Right renal pelvis (tissue), 4 donors: ENCODE results near the gene IFITM10. TPM values are rescaled to one million over a fixed set of nuclear protein-coding genes. Genes with fewer than 3 reads are reported as not detected.
"Not testable (repeated sequence)": the region's sequence is repeated elsewhere in the genome, so short reads cannot be mapped to it uniquely, and the experiment has no call there.

Source experiments
- DNase-seq, 4 donors: peaks; one replicate each; pipeline ENCODE4 v3.0.0-alpha.2; 2013; ENCODE audit warnings: low read depth in 4 of 4, low spot score in 3 of 4, missing footprints in 1 of 4
- polyA plus RNA-seq, 4 donors: library from polyadenylated mRNA; unstranded; fragments of 120-200 nt; gene quantifications; one replicate each; pipeline ENCODE4 v1.2.1, GENCODE V29; 2013; ENCODE audit not compliant: insufficient read length in 4 of 4

The IFITM10 gene
- polyA plus RNA-seq, 4 donors = 0.10 to 0.39 (median 0.21) TPM

DNA sequence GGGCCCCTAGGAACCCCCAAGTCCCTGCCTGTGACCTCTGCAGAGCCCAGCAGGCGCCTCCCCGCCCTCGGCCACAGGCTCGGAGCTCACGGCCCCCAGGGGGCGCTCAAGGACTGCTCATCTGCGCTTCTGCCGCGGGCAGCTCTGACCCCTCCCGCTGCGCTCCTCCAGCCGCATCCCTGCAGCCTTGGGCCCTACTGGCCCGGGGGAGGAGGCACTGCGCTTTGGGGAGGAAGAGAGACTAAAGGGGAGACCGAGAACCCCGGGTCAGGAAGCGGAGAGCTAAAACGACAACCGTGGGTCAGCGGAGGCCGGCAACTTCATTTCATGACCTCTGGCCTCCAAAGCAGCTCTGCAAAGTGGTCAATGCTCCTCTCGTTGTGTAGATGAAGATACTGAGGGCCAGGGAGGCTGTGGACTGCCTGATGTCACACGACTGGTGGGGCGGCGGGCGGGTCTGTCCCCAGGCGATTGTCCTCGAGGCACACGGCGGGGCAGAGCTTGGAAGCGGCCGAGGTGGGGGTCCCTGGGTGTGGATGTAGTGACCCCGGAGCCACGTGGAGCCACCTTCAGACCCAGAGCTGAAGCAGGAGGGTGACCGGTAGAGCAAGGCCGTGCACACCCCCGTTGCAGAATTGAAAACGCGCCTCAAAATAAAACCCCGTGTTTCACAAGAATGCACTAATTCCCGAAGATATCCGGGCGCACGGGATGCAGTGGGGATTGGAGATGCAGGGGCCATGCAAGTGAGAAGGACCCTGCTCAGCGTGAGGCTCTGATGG is 56.1 kb downstream of the IFITM10 start:
- peak; percentile 69 to 86 (median 74) for DNase-seq

DNA sequence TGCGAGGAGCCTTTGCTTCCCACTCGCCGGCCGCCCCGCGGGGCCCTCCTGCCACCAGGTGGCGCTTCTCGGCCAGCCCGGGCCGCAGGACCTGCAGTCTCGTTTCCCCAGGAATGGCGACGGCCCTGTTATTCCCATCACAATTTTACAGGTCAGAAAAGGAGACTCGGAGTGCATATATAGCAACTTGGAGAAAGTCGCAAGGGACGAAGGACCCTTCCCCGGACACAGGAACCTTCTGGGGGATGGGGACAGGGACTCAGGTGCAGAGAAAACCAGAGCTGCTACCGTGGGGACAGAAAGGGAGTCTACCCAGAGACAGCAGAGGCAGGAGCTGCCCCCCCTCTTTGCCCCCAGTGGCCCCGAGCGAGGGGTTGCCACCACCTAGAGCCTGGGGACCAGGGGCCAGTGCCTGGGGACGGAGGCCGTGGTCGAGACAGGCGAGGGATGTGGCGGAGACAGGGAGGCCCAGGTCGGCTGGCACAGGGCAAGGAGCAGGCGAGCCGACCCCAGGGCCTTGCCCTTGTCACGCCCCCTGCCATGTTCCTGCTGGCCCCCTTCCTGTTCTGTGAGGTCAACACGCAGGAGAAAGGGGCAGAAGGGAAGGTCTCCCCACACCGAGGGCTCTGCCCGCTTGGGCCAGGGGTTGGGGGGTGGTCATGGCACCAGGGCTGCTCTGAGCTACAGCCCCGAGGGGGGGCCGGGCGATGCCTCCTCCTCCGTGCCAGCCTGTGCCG is 56.9 kb downstream of the IFITM10 start:
- DNase-seq = peak in 3 of 4 donors; percentile 47 to 81 (median 62)

DNA sequence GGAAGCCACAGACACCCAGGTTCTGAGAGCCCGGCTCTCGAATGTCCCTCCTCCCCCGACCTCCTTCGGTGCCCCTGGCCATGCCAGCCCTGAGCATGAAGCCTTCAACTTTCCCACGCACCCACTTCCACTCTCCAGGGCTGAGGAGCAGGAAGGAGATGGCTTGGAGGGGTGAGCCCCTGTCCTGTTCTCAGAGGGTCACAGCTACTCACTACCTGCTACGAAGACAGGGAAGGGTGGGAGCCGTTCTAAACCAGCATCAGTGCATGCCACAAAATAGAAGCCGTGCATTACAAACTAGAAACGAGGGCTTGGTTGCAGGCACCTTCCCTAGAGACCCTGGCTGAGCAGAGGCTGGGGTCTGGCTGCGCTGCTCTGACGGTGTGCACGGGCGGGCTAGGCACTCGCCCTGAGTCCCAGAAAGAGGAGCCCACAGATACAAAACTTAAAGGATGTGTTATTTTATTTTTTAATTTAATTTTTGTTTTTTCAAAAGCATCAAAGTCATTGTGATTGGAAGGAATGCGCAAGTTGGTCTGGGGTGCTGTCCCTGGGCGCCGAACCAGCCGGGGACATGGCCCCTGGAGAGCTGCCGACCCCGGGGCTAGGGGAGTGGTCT is 57.6 kb downstream of the IFITM10 start:
- DNase-seq = no peak

DNA sequence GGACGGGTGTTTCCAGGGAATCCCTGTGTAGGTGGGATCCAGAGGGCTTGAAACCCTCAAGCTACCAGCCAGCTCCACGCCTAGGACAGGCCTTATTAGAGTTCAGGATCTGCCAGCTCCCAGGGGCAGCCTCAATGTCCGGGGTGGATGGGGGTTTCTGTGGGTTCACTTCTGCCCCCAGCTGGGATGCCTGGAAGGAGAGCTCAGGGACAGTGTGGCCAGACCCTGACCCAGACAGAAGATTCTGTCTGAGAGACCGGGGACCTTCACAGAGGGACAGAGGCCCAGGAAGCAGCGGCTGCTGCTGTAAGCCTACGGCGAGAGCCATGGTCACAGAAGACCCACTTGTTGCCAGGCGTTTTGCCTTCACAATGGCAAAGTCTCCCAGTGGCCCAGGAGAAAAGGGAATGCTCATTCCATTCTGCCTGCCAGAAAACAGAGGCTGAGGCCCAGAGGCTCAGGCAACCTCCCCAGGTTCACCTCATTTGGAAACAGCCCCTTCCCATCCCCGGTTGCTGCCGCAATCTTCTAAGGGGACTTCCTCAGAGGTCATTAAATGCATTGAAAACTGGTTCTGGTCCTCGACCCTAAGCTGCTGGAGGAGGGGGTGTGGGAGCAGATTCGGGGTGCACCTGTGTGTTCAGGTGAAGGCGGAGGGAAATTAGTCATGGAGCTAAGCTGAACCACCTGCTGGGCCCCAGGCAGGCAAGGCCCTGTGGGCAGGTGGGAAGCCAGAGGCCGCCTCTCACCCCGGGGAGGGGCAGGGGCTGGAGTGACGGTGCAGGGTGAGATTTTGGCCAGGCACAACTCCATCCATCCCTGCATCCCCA is 58.3 kb downstream of the IFITM10 start:
- no peak for DNase-seq

DNA sequence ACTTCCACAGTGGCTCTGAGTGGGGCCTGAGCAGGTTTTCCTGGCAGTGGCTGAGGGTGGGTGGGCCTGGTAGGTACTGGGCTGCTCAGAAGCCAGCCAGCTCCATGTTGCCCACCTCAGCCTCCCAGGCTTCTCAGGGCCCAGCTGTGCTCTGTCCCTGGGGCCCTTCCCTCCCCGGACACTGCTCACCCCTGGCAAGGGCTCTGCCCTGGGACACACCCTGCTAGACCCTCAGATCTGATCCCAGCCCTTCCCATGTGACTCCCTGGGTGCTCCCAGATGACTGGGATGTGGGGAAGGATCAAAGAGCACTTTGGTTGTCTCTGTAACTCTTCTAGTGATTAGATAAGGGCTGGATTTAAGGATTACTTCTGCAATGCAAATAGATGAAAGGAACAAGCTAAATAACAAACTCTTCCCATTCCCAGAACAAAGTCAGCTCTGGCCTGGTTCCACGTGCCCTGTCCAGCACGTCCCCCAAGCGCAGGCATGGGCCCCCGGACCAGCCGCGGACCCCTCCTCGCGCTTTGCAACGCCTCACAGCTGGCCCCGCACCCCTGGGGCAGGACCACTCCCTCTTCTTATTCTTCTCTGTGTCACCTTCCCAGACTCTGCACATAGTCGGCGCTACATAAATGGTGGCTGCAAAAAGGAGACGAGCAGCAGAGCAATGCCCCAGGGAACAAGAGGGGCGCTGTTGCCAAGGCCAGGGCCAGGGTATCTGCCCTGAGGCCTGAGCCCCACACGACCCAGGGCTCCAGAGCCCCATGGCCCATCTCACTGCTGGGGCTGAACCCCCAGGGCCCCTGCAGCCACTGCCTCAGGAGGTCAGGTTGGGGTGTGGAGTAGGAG is 59.1 kb downstream of the IFITM10 start:
- no peak for DNase-seq

DNA sequence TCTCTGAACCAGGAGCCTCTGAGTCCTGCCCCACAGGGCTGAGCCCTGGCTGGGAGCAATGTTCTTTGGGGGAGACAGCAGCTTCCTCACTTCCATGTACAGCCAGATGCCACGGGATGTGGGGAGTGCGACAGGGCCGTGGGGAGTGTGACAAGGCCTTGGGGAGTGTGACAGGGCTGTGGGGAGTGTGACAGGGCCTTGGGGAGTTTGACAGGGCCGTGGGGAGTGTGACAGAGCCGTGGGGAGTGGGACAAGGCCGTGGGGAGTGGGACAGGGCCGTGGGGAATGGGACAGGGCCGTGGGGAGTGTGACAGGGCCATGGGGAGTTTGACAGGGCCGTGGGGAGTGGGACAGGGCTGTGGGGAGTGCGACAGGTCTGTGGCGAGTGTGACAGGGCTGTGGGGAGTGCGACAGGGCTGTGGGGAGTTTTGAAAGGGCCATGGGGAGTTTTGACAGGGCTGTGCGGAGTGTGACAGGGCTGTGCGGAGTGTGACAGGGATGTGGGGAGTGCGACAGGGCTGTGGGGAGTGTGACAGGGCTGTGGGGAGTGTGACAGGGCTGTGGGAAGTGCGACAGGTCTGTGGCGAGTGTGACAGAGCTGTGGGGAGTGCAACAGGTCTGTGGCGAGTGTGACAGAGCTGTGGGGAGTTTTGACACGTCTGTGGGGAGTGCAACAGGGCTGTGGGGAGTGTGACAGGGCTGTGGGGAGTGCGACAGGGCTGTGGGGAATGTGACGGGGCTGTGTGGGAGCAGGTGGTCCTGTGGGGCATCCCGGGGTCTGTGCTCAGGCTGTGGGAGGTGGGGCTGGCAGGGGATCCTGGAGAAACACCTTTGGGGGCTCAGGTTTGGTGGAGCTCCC is 60.0 kb downstream of the IFITM10 start:
- DNase-seq = no peak

DNA sequence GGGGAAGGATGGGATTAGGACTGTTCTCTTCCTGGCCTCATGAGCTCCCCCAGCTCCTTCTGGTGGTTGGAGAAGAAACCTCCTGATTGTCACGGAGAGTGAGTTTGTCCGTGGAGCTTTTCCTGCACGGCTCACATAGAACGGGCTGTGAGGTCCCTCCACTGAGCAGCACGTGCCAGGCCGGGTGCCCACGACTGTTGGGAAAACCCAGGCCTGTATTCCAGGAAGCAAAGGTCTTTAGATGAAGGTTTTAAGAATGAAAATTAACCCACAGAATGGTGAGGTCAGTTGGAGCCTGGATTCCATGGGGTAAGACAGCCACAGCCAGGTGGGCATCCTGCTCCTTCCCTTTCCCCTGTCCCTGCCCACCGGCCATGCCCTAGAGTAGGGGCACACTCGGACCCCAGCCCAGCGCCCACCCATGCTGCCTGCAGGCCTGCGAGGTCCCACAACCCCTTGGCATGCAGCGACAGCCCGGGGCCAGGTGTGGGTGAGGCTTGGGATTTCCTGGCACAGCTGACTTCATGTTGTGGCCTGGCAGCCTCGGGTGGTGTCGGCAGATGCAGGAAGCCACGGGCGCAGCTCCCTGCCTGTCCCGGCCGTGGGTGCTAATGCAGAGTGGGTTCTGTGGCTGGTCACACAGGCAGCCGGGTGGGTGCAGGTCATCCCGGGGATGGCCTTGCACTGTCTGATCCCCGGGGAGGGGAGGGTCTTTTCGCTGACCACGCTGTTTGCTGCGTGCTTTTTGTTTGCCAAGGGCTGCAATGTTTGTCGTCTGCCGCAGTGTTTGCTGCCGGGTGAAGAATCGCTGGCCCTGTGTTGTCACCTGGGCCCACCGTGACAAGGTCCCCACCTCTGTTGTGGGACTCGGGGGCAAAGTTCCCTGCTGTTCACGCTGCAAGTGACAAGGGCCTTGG is 60.9 kb downstream of the IFITM10 start:
- DNase-seq = not testable (repeated sequence)

DNA sequence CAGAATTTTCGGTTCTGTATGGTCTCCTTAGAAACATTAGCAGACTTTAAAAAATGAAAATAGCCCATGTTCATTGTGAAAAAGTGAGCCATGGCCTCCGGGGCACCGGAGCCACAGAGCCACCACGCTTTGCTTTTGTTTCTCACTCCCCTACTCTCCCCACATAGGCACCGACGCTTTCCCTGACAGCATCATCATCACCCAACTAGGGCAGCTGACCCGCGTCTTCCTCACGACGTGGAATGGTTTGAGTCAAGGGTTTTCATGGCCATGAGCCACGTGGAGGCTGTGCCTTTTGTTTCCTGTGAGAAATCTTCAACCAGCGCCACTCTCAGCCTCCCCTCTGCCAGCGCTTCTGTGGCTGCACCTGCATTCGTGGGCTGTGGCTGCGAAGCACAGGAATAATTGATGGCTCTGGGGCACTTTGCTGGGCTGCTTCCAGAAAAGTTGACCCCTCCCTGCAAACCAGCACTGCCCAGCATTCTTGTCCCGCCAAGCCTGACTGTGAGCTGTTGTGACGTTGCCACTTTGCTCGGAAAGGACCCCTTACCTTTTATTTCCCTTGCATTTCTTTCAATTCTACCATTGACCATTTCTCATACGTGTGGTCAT is 62.0 kb downstream of the IFITM10 start:
- not testable (repeated sequence) for DNase-seq

DNA sequence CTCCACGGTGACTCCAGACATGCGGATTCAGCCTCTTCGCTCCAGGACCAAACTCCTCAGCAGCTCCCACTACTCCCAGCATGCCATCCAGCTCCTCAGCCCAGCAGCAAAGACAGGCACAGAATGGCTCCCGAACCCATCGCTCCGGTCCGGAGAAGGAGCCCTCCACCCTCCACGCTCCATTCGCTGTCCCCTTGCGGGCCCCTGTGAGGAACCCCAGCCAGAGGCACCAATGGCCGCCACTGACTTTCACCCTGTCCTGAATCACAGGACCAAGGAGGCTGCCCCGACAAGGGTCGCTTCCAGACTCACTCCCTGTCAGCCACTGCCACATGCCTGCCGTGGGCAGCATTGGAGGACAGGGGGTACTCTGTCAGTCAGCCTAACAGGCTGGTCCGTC is 64.2 kb downstream of the IFITM10 start:
- DNase-seq = not testable (repeated sequence)

DNA sequence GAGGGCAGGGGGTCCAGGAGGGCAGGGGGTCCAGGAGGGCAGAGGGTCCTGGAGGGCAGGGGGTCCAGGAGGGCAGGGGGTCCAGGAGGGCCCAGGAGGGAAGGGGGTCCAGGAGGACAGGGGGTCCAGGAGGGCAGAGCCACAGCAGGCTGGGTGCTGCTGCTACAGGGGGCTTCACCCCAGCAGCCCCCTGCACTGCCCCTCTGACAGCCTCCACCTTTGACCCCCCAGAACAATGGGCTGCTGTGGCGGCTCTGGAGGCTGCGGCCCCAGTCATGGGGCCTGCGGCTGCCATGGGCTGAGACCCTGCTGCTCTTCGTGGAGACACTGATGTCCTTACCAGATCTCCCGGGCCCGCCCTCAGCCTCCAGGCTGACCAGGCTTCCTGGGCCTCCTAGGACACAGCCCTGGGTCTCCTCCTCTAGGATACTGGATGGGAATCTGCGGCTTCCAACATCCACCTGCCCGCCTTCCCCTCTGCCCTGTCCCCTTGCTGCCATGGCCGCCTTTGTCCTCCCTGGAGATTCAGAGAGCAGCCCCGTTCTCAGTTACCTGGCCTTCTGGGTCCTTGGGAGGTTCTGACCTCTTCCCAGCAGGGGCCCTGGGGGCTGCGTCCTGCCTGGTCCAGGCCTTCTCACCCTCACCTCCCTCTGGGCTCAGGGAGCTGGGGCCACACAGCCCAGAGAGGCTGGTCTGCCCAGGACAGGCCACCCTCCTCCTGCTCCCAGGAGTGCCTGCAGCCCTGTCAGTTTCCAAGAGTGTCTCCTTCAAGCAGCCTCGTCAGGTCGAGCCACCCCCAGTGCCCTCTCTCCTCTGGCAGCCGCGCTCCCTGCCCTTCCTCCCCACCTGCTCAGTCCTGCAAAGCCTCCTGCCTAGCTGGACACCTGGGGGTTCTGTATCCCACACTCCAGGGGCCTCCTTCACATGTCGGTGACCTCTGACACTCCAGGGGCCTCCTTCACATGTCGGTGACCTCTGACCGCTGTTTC is 65.2 kb downstream of the IFITM10 start:
- DNase-seq = not testable (repeated sequence)

DNA sequence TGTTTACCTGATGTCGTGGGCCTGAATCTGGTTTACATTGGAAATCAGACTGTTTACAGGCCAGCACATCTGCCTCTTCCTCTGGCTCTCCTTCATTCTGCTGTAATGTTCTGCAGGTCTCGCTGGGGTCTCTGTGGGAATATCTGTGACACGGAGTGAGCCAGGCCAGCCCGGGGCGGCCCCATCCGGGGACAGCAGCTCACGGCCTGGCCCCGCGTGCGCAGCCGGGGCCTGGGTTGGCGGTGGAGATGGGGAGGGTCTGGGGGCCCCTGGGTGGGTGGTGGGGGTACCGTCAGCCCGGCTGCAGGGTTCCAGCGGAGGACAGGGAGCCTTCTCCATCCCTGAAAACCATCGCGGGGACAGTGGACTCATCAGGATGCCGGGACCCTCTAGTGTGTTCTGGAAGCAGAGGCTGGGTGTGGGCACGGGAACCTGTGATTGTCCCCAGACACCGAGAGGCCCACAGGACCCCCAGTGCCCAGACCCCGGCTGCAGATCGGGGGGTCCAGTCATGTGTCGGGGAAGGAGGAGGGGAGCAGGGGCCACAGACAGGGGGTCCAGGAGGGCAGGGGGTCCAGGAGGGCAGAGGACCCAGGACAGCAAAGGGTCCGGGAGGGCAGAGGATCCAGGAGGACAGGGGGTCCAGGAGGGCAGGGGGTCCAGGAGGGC is 66.4 kb downstream of the IFITM10 start:
- DNase-seq = not testable (repeated sequence)

DNA sequence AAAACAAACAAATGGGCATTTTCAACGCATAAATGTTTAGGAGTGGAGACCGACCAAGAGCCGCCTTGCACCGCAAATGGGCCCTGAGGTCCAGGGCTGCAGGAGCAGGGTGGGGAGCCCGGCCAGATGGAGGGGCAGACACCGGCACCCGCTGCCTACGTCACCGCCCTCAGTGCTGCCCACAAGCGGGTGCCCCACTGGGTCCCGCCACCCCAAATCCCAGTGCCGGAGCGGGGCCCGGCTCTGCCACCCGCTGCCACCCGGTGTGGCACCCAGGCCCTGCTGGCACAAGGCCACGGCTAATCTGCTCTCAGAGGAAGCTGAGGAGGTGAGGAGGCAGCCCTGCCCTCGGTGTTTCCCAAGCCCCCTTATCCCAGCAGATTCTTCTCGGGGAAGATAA is 67.2 kb downstream of the IFITM10 start:
- not testable (repeated sequence) for DNase-seq
